Measurements from ENCODE around the gene MTMR8.
"Not testable (repeated sequence)": the region's sequence is repeated elsewhere in the genome, so short reads cannot be mapped to it uniquely, and the experiment has no call there.

Gene MTMR8

DNA sequence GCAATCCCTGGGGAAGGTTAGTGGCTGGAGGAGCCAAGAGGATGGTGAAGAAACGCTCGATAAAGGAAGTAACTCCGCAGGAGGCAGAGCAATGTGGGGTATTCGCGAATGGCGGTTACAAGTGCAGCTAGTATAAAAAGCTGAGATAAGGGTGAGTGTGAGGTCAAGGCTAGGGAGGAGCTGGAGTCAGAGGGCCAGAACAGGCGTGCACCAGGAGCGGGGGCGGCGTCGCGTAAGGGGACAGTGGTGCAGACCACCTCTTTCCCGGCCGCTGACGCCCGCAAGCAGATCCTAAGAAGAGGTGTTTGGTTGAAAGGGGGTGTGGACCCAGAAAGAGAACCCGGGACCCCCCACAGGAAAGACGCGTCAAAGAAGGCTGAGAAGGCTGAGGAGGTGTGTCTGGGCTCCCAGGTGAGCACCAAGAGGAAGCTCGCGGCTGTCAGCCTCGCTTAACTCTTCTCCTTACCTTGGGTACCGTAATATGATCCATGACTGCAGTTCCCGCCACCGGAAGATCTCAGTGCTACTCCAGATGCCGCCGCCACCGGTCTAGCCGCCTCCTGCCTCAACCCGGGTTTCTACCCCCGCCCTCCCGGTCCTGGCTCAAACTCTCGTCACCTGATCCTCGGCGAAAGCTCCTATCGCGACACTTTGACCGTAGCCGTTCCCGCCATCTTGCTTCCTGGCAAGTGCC is at the start of gene MTMR8:
Gene MTMR8, minus strand, starts transcription at position 579 of the 694 bp plus-strand sequence. Its CDS starts 89 bp downstream, at position 490.
- DNase-seq = peak; percentile 34 to 71 (median 54)

GRCh38 chrX:64439551-64439950 is 44.3 kb upstream of the MTMR8 start:
- DNase-seq = no peak

DNA sequence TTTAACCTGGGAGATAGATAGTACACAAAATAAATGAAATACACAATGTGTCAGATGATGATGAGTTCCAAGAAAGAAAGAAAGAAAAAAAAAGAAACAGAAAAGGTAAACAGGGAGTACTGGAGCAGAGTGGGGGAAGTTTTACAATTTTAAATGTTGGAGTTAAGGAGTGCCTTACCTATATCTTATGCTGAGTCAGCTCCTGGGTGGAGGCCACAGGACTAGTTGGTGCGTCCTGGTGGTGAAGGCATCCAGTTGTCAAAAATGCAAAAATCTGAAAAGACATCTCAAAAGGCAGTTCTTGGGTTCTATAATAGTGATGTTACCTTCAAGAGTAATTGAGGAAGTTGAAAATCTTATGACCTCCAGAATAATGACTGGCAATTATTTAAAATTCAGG is 42.4 kb upstream of the MTMR8 start:
- no peak for DNase-seq

DNA sequence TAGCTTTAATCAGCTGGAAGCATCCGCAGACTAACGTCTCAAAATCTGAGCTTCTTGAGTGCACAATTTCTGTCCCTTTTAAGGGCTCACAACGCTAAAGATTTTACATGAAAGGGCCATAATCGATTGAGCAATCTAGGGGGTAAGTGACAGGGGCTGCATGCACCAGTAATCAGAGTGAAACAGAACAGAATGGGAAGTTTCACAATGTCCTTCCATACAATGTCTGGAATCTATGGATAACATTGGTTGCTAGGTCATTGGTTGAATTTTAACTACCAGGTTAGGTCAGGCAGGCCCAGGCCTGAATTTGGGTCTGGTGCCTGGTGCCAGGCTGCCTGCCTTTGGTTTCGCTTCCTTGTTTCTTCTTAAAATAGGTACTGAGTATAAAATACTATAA is 42.0 kb upstream of the MTMR8 start:
- DNase-seq = no peak

- DNase-seq = no peak
Measured at GRCh38 chrX:64428371-64428770, 33.1 kb upstream of the MTMR8 start.

DNA sequence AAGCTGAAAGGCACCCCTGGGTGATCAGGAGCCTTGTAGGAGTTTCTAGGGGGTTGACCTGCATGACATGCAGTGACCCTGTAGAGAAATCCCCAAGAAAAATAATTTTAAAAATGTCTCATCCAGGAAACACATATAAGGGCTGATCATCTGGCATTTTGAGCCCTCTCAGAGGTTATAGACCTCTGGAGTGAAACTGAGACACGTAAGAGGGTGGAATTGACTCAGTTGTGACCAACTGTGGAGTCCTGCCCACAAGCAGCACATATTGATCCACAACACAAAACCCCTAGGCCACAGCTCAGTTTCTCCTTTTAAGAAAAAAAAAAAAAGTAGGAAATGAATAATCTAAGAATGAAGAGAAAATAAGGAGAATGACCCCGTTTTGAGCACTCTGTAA is 32.5 kb upstream of the MTMR8 start:
- no peak for DNase-seq

DNA sequence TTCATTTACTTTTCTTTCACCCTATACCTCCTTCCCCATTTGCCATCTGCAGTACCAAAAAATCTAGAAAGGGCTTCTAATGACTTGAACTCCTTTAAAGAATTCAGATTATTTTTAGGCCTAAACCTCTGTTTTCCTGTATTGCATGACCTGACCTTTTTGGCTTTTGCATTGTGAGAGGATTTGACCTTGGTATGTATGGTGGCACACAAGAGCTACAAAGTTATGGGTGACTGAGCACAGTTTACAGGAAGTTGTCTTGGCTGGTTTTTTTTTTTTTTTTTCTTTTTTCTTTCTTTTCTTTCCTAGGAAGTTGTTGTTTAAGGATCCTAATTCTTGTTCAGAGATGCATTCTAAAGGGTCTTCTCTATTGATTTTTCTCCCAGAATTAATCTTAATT is 32.0 kb upstream of the MTMR8 start:
- no peak for DNase-seq

GRCh38 chrX:64409730-64410129 is 14.5 kb upstream of the MTMR8 start:
- not testable (repeated sequence) for DNase-seq

- no peak for DNase-seq
Measured at GRCh38 chrX:64398088-64398487, 2.8 kb upstream of the MTMR8 start.

- no peak for DNase-seq
Measured at GRCh38 chrX:64395568-64395929, 297 bp upstream of the MTMR8 start.

DNA sequence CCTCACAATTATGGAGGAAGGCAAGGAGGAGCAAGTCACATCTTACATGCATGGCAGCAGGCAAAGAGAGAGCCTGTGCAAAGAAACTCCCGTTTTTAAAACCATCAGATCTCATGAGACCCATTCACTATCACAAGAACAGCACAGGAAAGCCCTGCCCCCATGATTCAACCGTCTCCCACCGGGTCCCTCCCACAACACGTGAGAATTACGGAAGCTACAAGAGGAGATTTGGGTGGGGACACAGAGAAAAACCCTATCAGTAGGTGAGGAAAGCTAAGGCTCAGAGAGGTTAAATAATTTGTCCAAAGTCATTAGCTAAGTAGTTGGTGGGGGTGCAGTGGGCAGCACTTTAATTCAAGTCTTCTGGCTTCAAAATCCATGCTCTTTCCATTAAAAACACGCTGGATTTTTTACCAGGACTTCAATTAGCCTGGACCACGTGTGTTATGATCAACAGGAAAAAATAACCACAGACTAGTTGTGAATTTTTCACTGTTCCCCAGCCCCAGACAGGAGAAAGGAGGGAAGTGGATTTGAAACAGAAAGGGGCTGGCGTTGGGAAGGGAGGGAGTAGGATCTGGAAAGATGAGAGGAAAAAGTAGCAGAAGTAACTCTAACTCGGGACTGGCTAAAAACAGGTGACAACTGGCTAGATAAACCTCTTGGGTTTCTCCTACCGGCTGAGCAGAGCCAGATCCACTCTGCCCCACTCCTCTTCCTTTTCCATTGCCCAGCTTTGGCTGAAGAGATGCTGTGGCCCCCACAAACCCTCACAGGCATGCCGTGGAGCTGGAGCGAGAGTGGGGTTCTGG is 986 bp downstream of the MTMR8 start:
- DNase-seq = no peak

DNA sequence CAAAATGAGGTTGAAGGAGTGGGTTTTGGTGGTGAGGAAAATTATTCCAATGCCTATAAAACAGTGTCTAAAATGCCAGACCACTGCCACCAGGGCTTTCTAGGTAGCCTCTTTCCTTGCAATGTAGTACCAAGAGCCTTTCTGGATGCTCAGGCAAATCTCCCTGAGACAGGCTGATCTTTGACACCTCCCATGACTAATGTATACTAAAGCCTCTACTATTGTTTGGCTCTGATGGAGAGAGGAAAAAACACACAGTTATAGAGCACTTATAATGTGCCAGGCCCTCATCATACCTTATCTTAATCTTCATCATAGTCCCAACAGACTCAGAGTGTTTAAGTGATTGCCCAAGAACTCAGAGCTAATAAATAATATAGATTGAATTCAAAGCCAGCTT is 5.8 kb downstream of the MTMR8 start:
- no peak for DNase-seq

GRCh38 chrX:64380789-64381188 is 14.5 kb downstream of the MTMR8 start:
- DNase-seq = not testable (repeated sequence)

- DNase-seq = no peak
Measured at GRCh38 chrX:64379924-64380323, 15.3 kb downstream of the MTMR8 start.

DNA sequence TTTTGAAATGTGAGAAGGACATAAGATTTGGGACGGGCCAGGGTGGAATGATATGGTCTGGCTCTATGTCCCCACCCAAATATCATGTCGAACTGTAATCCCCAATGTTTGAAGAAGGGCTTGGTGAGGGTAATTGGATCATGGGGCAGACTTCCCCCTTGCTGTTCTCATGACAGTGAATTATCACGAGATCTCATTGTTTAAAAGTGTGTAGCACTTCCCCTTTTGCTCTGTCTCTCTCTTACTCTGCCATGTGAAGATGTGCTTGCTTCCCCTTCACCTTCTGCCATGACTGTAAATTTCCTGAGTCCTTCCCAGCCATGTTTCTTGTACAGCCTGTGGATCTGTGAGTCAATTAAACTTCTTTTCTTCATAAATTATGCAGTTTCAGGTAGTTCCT is 17.5 kb downstream of the MTMR8 start:
- DNase-seq = no peak

GRCh38 chrX:64352081-64352480 is 43.2 kb downstream of the MTMR8 start:
- DNase-seq = no peak

DNA sequence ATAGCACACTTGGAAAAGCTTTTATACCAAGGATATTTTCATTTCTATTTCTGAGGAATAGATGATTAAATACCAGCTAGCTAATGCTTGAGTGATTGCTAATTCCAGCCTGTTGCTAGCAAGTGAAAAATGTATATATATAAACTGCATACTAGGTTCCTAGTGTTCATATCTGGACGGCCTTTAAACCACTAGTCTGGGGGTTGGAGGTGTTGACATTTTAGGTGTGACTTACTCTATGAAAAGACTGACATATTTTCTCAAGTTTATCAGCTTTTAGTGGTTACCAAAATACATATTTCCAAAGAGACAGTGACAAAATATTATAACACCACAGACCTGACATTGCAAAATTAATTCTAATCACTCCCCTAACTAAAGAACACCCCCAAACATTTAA is 44.7 kb downstream of the MTMR8 start:
- no peak for DNase-seq

GRCh38 chrX:64350047-64350446 is 45.2 kb downstream of the MTMR8 start:
- DNase-seq = no peak

- no peak for DNase-seq
Measured at GRCh38 chrX:64342811-64343210, 52.4 kb downstream of the MTMR8 start.

- no peak for DNase-seq
Measured at GRCh38 chrX:64338296-64338695, 57.0 kb downstream of the MTMR8 start.

- DNase-seq = no peak
Measured at GRCh38 chrX:64334467-64334866, 60.8 kb downstream of the MTMR8 start.

DNA sequence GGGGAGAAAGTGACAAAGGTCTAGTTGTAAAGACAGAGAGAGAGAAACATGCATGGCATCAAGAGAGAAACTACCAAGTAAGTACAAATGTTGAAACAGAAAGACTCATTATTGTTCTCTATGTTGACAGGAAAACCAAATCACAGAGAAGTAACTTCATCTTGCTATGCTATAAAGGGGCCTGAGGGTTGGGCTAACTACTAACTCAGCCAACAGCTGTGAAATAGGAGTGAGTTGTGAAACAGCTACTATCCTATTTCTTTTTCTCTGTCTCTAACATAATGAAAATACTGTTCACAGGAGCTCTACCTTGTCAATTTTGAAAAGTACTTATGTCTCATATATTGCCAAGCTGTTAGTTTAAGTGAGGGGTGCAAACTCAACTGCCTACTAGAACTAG is 65.0 kb downstream of the MTMR8 start:
- no peak for DNase-seq

GRCh38 chrX:64321507-64321906 is 73.7 kb downstream of the MTMR8 start:
- DNase-seq = no peak

- no peak for DNase-seq
Measured at GRCh38 chrX:64313624-64314023, 81.6 kb downstream of the MTMR8 start.

GRCh38 chrX:64306712-64307111 is 88.5 kb downstream of the MTMR8 start:
- no peak for DNase-seq

All from activated naive CD4-positive, alpha-beta T cell (primary cell).